SK-N-SH (cell line): ENCODE data around the gene FBXO31. TPM values are rescaled to one million over a fixed set of nuclear protein-coding genes. Genes with fewer than 3 reads are reported as not detected.

Experiments used
- CTCF ChIA-PET: fragments of 300-600, 350-600 bp; formaldehyde crosslinking; extraction: SDS; loops from one replicate; lab custom pipeline; 2021; lab: Yijun Ruan, JAX
- POLR2A ChIA-PET: fragments of 350-600 bp; sonication (Branson Sonifier 250); formaldehyde crosslinking; extraction: SDS; loops from one replicate; lab custom pipeline; 2020; ENCODE audit warnings: antibody characterized with exemption, inconsistent platforms; lab: Yijun Ruan, JAX
- DNase-seq: peaks from one replicate; pipeline ENCODE4 v3.0.0; 2012
- H2AFZ ChIP-seq: fragments of 200-600 bp; sonication (generic); 2 replicates; pipeline ENCODE4 v1.8.1; 2016; ENCODE audit warnings: antibody characterized with exemption, mild to moderate bottlenecking, low read depth
- H3F3A ChIP-seq: fragments of 200-600 bp; sonication (generic); replicated peaks from 2 replicates; pipeline ENCODE3; 2016; ENCODE audit warnings: antibody characterized with exemption, mild to moderate bottlenecking; ENCODE audit not compliant: insufficient read depth
- H3K27ac ChIP-seq, 2 experiments: fragments of 200-500 bp in 1 of 2; fragments of 200-600 bp in 1 of 2; sonication (Bioruptor generic) in 1 of 2; sonication (generic), shearing (Covaris generic) in 1 of 2; 2 replicates each; pipeline versions ENCODE4 v1.5.1 to v1.6.1; 2014 to 2016; ENCODE audit warnings: low read depth in 2 of 2, inconsistent platforms in 1 of 2, low read length in 1 of 2, mild to moderate bottlenecking in 1 of 2, mixed read lengths in 1 of 2
- H3K27me3 ChIP-seq: fragments of 200-600 bp; sonication (generic), shearing (Covaris generic); 2 replicates; pipeline ENCODE4 v1.6.1; 2016; ENCODE audit warnings: mixed run types; ENCODE audit not compliant: insufficient read depth
- H3K36me3 ChIP-seq, 2 experiments: fragments of 200-500 bp in 1 of 2; fragments of 200-600 bp in 1 of 2; sonication (Bioruptor generic) in 1 of 2; sonication (generic) in 1 of 2; replicated peaks in 1 of 2; 2 replicates each; pipeline versions ENCODE3 to v1.5.1; 2014 to 2016; ENCODE audit warnings: low read length in 1 of 2, mild to moderate bottlenecking in 1 of 2; ENCODE audit not compliant: insufficient read depth in 2 of 2, control insufficient read depth in 1 of 2
- H3K4me1 ChIP-seq, 2 experiments: fragments of 200-500 bp in 1 of 2; fragments of 200-600 bp in 1 of 2; sonication (Bioruptor generic) in 1 of 2; sonication (generic), shearing (Covaris generic) in 1 of 2; 2 replicates each; pipeline versions ENCODE4 v1.5.1 to v1.6.1; 2014 to 2016; ENCODE audit warnings: low read depth in 1 of 2, low read length in 1 of 2, mixed run types in 1 of 2; ENCODE audit not compliant: insufficient read depth in 2 of 2, control insufficient read depth in 1 of 2
- H3K4me2 ChIP-seq: fragments of 200-600 bp; sonication (generic), shearing (Covaris generic); 2 replicates; pipeline ENCODE4 v1.6.1; 2017; ENCODE audit warnings: mixed run types
- H3K4me3 ChIP-seq, 2 experiments: fragments of 200-500 bp in 1 of 2; fragments of 200-600 bp in 1 of 2; sonication (Bioruptor generic) in 1 of 2; sonication (generic), shearing (Covaris generic) in 1 of 2; 2 replicates each; pipeline versions ENCODE4 v1.5.1 to v1.8.1; 2014 to 2016; ENCODE audit warnings: low read depth in 2 of 2, inconsistent platforms in 1 of 2, low read length in 1 of 2, mild to moderate bottlenecking in 1 of 2, mixed read lengths in 1 of 2, moderate library complexity in 1 of 2
- H3K79me2 ChIP-seq: fragments of 200-600 bp; sonication (generic); 2 replicates; pipeline ENCODE4 v1.8.1; 2017; ENCODE audit warnings: mild to moderate bottlenecking; ENCODE audit not compliant: insufficient read depth
- H3K9ac ChIP-seq: fragments of 200-600 bp; sonication (generic); 2 replicates; pipeline ENCODE4 v1.6.1; 2017; ENCODE audit warnings: mixed run types
- H3K9me2 ChIP-seq: fragments of 200-600 bp; sonication (generic); 2 replicates; pipeline ENCODE4 v1.6.1; 2017; ENCODE audit warnings: mixed run types
- H3K9me3 ChIP-seq: fragments of 200-600 bp; sonication (generic); 2 replicates; pipeline ENCODE4 v1.6.1; 2017; ENCODE audit warnings: mixed run types, mild to moderate bottlenecking, moderate library complexity
- H4K20me1 ChIP-seq: fragments of 200-600 bp; sonication (generic); 2 replicates; pipeline ENCODE4 v1.6.1; 2017; ENCODE audit warnings: mild to moderate bottlenecking, mixed run types; ENCODE audit not compliant: insufficient read depth
- FOSL2 ChIP-seq: IDR thresholded peaks from 2 replicates; pipeline ENCODE4 v1.4.0; 2012; ENCODE audit warnings: low read depth, mild to moderate bottlenecking, moderate library complexity, borderline replicate concordance
- FOXJ3 ChIP-seq: sonication (generic); formaldehyde crosslinking; IDR thresholded peaks from 2 replicates; pipeline ENCODE4 v1.5.1; 2020; ENCODE audit warnings: mild to moderate bottlenecking, missing genetic modification reagents
- GABPA ChIP-seq: IDR thresholded peaks from 2 replicates; pipeline ENCODE4 v1.4.0; 2012; ENCODE audit warnings: low read depth, mild to moderate bottlenecking
- JUND ChIP-seq: IDR thresholded peaks from 2 replicates; pipeline ENCODE4 v1.4.0; 2012
- MAX ChIP-seq: IDR thresholded peaks from 2 replicates; pipeline ENCODE4 v1.4.0; 2012; ENCODE audit warnings: low read depth
- PBX3 ChIP-seq: IDR thresholded peaks from 2 replicates; pipeline ENCODE4; 2012
- POLR2AphosphoS5 ChIP-seq: IDR thresholded peaks from 2 replicates; pipeline ENCODE4 v1.6.1; 2012; ENCODE audit warnings: low read depth, low read length
- RCOR1 ChIP-seq: fragments of 150-350 bp; IDR thresholded peaks from 2 replicates; pipeline ENCODE4 v1.6.1; 2017; ENCODE audit warnings: antibody characterized with exemption, low read length
- REST ChIP-seq: IDR thresholded peaks from 2 replicates; pipeline ENCODE4 v1.6.1; 2012; ENCODE audit warnings: mild to moderate bottlenecking, low read depth, low read length, moderate library complexity
- RFX5 ChIP-seq: IDR thresholded peaks from 2 replicates; pipeline ENCODE4 v1.6.1; 2012; ENCODE audit warnings: mild to moderate bottlenecking, improper control_type of control experiment, low read length
- SIN3A ChIP-seq: IDR thresholded peaks from 2 replicates; pipeline ENCODE4 v1.6.1; 2012; ENCODE audit warnings: low read depth, mild to moderate bottlenecking, low read length, moderate library complexity, borderline replicate concordance
- TCF12 ChIP-seq: IDR thresholded peaks from 2 replicates; pipeline ENCODE4 v1.4.0; 2012
- ZBTB33 ChIP-seq: IDR thresholded peaks from 2 replicates; pipeline ENCODE4 v1.4.0; 2012; ENCODE audit warnings: low read depth, borderline replicate concordance
- WGBS: methylation state at CpG from one replicate; pipeline ENCODE4 v1.1.6; 2017; ENCODE audit warnings: low lambda C conversion rate; 5-methylcytosine and 5-hydroxymethylcytosine counted together
- polyA plus RNA-seq, 3 experiments: library from polyadenylated mRNA; depleted of rRNA; stranded (reverse); fragments of >200 nt; gene quantifications; 2 replicates each; pipeline ENCODE4 v1.2.3, GENCODE V29; 2012

Gene FBXO31
- polyA plus RNA-seq, 1 of the 3 experiments (the other 2 are of a cell fraction), result 14.2 TPM

- 92% methylated on average over 15 of the region's 15 CpGs for WGBS
- no peak for DNase-seq
- Histone ChIP-seq H3K9me2 (no peaks in the 10 kb centered on the region), H3K27ac (no peak overlapping the region; a peak in 1 of 4 replicates), H3F3A (peaks cover 3% of the 10 kb centered on the region), H3K79me2 (peaks cover 14% of the 10 kb centered on the region; the same call in 1 of the 2 replicates), H4K20me1 (no peaks in the 10 kb centered on the region), H3K4me1 (peaks cover 0 to 30% of the 10 kb centered on the region in 2 experiments; a peak in 3 of 4 replicates), H3K9ac (no peak overlapping the region), H3K9me3 (no peaks in the 10 kb centered on the region), H3K4me3 (no peak overlapping the region), H3K27me3 (no peaks in the 10 kb centered on the region), H3K36me3 (peaks cover 6 to 9% of the 10 kb centered on the region in 2 experiments), H3K4me2 (no peak overlapping the region), H2AFZ (no peak overlapping the region)
- TF ChIP-seq REST (no peak), MAX (no peak), SIN3A (no peak), POLR2AphosphoS5 (no peak), TCF12 (no peak), ZBTB33 (no peak), FOSL2 (no peak), PBX3 (no peak), RCOR1 (no peak), GABPA (no peak), FOXJ3 (CRISPR knock-in tag) (no peak), RFX5 (no peak), JUND (no peak)
- POLR2A ChIA-PET, result no interaction called here
- CTCF ChIA-PET, result no interaction called here
These were observed 30.8 kb downstream of the FBXO31 start for GRCh38 chr16:87352818-87353217.
